ENCODE measurements around the gene PTGER3. TPM values are rescaled to one million over a fixed set of nuclear protein-coding genes. Genes with fewer than 3 reads are reported as not detected.
"Not testable (repeated sequence)": the region's sequence is repeated elsewhere in the genome, so short reads cannot be mapped to it uniquely, and the experiment has no call there.

PTGER3 gene
- polyA plus RNA-seq, 1 donor: 0.90 TPM

- DNase-seq (ENCODE audit: low read depth): no peak
These were observed 99.8 kb downstream of the PTGER3 start for GRCh38 chr1:70947835-70948234.

- no peak for DNase-seq (ENCODE audit: low read depth)
These were observed 101.9 kb downstream of the PTGER3 start for GRCh38 chr1:70945676-70946075.

- DNase-seq (ENCODE audit: low read depth): no peak
These were observed 102.4 kb downstream of the PTGER3 start for GRCh38 chr1:70945251-70945650.

GRCh38 chr1:70941563-70941962 lies 106.1 kb downstream of the PTGER3 start:
- DNase-seq (ENCODE audit: low read depth): no peak

- not testable (repeated sequence) for DNase-seq (ENCODE audit: low read depth)
These were observed 107.2 kb downstream of the PTGER3 start for GRCh38 chr1:70940398-70940797.

GRCh38 chr1:70934194-70934961 lies 113.2 kb downstream of the PTGER3 start:
- DNase-seq (ENCODE audit: low read depth): no peak

GRCh38 chr1:70930062-70930461 lies 117.6 kb downstream of the PTGER3 start:
- DNase-seq (ENCODE audit: low read depth): no peak

GRCh38 chr1:70922196-70922595 lies 125.4 kb downstream of the PTGER3 start:
- DNase-seq (ENCODE audit: low read depth): no peak

Other genes with a start within 250 kb of the PTGER3 start
- gene ZRANB2, start 33.2 kb upstream of the PTGER3 start, polyA plus RNA-seq (ENCODE audit: insufficient read length): 103 TPM